Inferior parietal cortex (tissue), 1 donor: Measurements from ENCODE around the gene PLEKHO2.

ENCODE experiments used
- DNase-seq: peaks from one replicate; pipeline ENCODE4 v3.0.0-alpha.2; 2016; ENCODE audit errors: extremely low spot score

The PLEKHO2 gene

GRCh38 chr15:64892847-64893403, 51.2 kb downstream of the PLEKHO2 start:
- no peak for DNase-seq

GRCh38 chr15:64893481-64894394, 52.0 kb downstream of the PLEKHO2 start:
- peak; percentile 94 for DNase-seq

GRCh38 chr15:64894395-64895056, 52.8 kb downstream of the PLEKHO2 start:
- DNase-seq: no peak

- no peak for DNase-seq
Measured at GRCh38 chr15:64895285-64896065, 53.8 kb downstream of the PLEKHO2 start.

- DNase-seq: no peak
Measured at GRCh38 chr15:64896371-64897069, 54.8 kb downstream of the PLEKHO2 start.

GRCh38 chr15:64897345-64897985, 55.8 kb downstream of the PLEKHO2 start:
- DNase-seq: no peak

GRCh38 chr15:64898406-64898805, 56.7 kb downstream of the PLEKHO2 start:
- DNase-seq: no peak

- no peak for DNase-seq
Measured at GRCh38 chr15:64901141-64901540, 59.4 kb downstream of the PLEKHO2 start.

- DNase-seq: no peak
Measured at GRCh38 chr15:64901914-64902313, 60.2 kb downstream of the PLEKHO2 start.

GRCh38 chr15:64902863-64903262, 61.1 kb downstream of the PLEKHO2 start:
- no peak for DNase-seq

GRCh38 chr15:64903326-64903950, 61.7 kb downstream of the PLEKHO2 start:
- DNase-seq: no peak

GRCh38 chr15:64904189-64904588, 62.5 kb downstream of the PLEKHO2 start:
- DNase-seq: no peak

- DNase-seq: peak; percentile 69
Measured at GRCh38 chr15:64905119-64905831, 63.6 kb downstream of the PLEKHO2 start.

GRCh38 chr15:64905941-64906340, 64.2 kb downstream of the PLEKHO2 start:
- DNase-seq: no peak

- no peak for DNase-seq
Measured at GRCh38 chr15:64906402-64906801, 64.7 kb downstream of the PLEKHO2 start.

GRCh38 chr15:64907991-64908390, 66.3 kb downstream of the PLEKHO2 start:
- no peak for DNase-seq

GRCh38 chr15:64909546-64909945, 67.8 kb downstream of the PLEKHO2 start:
- no peak for DNase-seq

GRCh38 chr15:64911311-64912186, 69.8 kb downstream of the PLEKHO2 start, which contains the start of gene ANKDD1A:
Gene ANKDD1A (plus strand): TSS chr15:64911902. CDS start chr15:64911931, 29 bp downstream.
- DNase-seq: peak; percentile 38
